GM12874 (cell line): Measurements from ENCODE around the gene NBEAL2.

ENCODE experiments used
- TF ChIP-seq, protein P1 (sequence below): IDR thresholded peaks from 2 replicates; pipeline ENCODE4 v1.5.1; 2011; ENCODE audit warnings: low read depth, mild to moderate bottlenecking, control low read depth, low read length, moderate library complexity; ENCODE audit not compliant: insufficient read depth

The NBEAL2 gene

DNA sequence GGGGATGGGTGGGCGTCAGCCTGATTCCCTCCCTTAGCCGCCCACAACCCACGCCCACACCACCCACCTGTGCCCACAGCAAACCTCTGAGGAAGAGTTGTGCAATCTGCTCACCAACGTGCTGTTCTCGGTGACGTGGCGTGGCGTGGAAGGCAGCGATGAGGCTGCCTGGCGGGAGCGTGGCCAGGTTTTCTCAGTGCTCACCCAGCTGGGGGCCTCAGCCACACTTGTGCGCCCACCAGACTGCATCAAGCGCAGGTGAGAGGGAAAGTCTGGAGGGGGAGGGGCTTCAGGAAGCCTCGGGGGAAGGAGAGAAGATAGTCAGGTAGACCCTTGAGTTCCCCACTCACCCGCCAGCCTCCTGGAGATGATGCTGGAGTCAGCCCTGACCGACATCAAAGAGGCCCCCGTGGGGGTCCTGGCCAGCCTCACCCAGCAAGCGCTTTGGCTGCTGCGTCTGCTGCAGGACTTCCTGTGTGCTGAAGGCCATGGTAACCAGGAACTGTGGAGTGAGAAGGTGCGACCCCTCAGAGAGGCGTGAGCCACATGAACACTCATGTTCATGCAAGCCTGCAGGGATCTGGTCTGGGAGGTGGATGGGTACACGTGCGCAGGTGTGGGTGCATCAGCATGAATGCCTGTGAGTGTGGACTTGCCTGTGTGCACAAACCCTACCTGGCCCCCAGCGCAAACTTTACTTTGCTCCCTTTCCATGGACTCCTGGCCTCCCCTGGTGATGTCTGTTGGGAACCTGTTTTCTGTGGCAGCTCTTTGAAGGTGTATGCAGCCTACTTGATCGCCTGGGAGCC is 21.7 kb downstream of the NBEAL2 start:
- TF ChIP-seq, protein P1, sequence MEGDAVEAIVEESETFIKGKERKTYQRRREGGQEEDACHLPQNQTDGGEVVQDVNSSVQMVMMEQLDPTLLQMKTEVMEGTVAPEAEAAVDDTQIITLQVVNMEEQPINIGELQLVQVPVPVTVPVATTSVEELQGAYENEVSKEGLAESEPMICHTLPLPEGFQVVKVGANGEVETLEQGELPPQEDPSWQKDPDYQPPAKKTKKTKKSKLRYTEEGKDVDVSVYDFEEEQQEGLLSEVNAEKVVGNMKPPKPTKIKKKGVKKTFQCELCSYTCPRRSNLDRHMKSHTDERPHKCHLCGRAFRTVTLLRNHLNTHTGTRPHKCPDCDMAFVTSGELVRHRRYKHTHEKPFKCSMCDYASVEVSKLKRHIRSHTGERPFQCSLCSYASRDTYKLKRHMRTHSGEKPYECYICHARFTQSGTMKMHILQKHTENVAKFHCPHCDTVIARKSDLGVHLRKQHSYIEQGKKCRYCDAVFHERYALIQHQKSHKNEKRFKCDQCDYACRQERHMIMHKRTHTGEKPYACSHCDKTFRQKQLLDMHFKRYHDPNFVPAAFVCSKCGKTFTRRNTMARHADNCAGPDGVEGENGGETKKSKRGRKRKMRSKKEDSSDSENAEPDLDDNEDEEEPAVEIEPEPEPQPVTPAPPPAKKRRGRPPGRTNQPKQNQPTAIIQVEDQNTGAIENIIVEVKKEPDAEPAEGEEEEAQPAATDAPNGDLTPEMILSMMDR: no peak

DNA sequence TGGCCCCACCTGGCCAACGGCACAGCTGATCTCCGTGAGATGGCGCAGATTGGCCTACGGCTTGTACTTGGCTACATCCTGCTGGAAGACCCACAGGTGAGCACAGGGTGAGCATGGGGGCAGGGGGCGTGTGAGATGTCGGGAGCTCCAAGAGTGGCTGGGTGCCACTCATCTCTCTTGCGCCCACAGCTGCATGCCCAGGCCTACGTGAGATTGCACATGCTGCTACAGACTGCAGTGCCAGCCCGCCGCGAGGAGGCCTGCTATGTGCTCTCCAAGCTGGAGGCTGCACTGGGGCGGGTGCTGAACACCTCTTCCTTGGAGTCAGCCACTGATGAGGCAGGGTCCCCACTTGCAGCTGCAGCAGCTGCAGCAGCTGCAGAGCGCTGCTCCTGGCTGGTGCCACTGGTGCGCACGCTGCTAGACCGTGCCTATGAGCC is 22.3 kb downstream of the NBEAL2 start:
- TF ChIP-seq, protein P1: no peak

DNA sequence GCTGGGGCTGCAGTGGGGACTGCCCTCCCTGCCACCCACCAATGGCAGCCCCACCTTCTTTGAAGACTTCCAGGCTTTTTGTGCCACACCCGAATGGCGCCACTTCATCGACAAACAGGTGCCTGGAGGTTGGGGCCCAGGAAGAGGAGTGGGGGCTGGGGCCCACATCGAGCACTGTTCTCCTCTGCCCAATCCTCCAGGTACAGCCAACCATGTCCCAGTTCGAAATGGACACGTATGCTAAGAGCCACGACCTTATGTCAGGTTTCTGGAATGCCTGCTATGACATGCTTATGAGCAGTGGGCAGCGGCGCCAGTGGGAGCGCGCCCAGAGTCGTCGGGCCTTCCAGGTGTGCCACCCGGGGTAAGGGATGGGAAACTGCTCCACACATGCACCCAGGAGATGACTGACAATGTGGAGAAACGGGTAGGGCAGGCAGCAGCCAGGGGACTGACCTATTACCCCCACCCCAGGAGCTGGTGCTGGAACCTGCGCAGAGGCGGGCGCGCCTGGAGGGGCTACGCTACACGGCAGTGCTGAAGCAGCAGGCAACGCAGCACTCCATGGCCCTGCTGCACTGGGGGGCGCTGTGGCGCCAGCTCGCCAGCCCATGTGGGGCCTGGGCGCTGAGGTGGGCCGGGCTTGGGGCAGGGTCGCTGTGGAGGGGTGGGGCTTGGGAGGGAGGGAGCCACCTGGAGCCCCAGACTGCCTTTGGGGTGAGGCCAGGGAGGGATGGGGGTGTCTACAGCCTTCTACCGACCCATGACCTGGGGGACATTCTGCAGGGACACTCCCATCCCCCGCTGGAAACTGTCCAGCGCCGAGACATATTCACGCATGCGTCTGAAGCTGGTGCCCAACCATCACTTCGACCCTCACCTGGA is 22.9 kb downstream of the NBEAL2 start:
- TF ChIP-seq, protein P1: 0 out of 2 replicates have a peak, but pooled peaks have one; percentile 15

DNA sequence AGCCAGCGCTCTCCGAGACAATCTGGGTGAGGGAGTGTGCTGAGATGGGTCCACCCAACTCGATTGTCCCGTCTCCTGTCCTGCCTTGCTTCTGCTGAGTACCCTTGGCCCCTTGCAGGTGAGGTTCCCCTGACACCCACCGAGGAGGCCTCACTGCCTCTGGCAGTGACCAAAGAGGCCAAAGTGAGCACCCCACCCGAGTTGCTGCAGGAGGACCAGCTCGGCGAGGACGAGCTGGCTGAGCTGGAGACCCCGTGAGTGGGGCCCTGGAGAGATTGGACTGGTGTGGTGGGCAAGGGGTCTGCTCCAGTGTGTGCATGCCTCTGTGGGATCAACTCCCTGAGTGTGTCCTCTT is 23.6 kb downstream of the NBEAL2 start:
- TF ChIP-seq, protein P1: no peak

DNA sequence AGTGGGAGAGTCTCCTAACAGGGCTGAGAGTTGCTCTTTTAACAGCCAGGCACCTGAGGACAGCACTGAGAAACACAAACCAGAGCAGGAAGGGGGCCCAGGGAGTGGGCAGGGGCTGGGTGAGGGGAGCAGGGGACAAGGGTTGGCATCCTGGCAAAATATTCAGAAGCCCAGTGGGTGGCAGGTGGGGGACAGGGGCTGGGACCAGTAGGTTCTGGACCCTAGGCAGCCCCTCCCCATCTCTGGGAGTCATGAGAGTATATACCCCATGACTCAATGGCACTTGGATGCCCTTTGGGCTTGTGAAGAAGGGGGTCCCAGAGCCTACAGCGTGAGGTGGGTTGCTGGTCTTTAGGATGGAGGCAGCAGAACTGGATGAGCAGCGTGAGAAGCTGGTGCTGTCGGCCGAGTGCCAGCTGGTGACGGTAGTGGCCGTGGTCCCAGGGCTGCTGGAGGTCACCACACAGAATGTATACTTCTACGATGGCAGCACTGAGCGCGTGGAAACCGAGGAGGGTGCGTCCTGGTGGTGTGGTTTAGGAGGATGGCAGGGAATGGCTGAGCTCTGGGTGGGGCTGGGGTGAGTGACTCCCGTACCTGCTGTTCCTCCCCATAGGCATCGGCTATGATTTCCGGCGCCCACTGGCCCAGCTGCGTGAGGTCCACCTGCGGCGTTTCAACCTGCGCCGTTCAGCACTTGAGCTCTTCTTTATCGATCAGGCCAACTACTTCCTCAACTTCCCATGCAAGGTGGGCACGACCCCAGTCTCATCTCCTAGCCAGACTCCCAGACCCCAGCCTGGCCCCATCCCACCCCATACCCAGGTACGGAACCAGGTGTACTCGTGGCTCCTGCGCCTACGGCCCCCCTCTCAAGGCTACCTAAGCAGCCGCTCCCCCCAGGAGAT is 24.2 kb downstream of the NBEAL2 start:
- TF ChIP-seq, protein P1: no peak

DNA sequence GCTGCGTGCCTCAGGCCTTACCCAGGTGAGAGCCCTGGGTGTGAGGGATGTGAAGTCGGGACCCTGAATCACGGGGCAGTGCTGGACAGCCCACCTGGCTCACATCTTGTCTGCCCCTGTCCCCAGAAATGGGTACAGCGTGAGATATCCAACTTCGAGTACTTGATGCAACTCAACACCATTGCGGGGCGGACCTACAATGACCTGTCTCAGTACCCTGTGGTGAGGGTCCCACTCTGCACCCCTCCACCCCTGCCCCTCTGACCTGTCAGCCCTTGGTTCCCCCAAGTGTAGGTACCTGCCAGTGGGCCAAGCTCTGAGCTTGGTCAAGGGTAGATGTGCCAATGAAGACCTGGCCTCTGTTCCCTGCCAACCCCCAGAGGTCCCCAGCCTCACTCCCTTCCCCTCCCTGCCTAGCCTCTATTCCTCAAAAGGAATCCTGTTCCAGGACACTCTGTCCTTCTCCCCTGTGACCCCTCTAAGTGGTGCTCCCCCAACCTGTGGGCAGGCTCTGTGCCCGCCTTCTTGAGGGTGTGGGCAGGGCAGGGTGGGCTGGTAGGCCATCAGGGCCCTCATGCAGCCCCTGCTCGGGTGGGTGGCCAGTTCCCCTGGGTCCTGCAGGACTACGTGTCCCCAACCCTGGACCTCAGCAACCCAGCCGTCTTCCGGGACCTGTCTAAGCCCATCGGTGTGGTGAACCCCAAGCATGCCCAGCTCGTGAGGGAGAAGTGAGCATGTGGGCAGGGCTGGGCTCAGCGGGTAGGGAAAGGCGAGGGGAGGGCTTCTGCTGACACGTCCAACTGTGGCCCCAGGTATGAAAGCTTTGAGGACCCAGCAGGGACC is 25.1 kb downstream of the NBEAL2 start:
- TF ChIP-seq, protein P1: no peak
